ENCODE measurements around the gene FAM107B. TPM values are rescaled to one million over a fixed set of nuclear protein-coding genes. Genes with fewer than 3 reads are reported as not detected.

FAM107B gene
- total and polyA plus RNA-seq, 2 of the 8 experiments (the other 6 are each of a cell fraction or from before 2014, with no cell fraction given) = 7.5 to 28.1 TPM

GRCh38 chr10:14695847-14696480, 78.7 kb downstream of the FAM107B start:
- Histone ChIP-seq H3K23me2 (ENCODE audit: low read depth, low read length) (no peaks in the 10 kb centered on the region), H3K4me3 (ENCODE audit: extremely low read depth in 1 of 4, insufficient read depth in 2 of 4, low read depth in 3 of 4, low read length in 4 of 4) (no peak overlapping the region), H3K79me1 (ENCODE audit: low read depth, low read length) (no peaks in the 10 kb centered on the region), H3K27ac (ENCODE audit: low read depth, low read length) (no peak overlapping the region), H4K8ac (ENCODE audit: extremely low read depth, insufficient read depth, low read length) (no peak overlapping the region), H3K4me2 (ENCODE audit: insufficient read depth in 1 of 2, low read depth in 2 of 2, low read length in 2 of 2) (no peak overlapping the region), H2AK5ac (ENCODE audit: low read depth, low read length) (no peak overlapping the region), H3K18ac (ENCODE audit: extremely low read depth, low read length) (no peak overlapping the region), H3K36me3 (ENCODE audit: control insufficient read depth in 2 of 4, insufficient read depth in 4 of 4, low read length in 3 of 4) (no peaks in the 10 kb centered on the region), H3K9me3 (ENCODE audit: insufficient read depth in 2 of 2, low read depth in 1 of 2, low read length in 1 of 2) (peaks cover 0 to 5% of the 10 kb centered on the region in 2 experiments; a peak in 1 of 4 replicates), H4K20me1 (replicated peaks in 1 of 2; ENCODE audit: control insufficient read depth in 1 of 2, insufficient read depth in 2 of 2, low read length in 2 of 2) (no peaks in the 10 kb centered on the region), H3K9ac (replicated peaks in 1 of 4; ENCODE audit: extremely low read depth in 1 of 4, low read depth in 3 of 4, low read length in 3 of 4) (no peak overlapping the region), H3K23ac (ENCODE audit: insufficient read length) (no peak overlapping the region), H3K27me3 (replicated peaks in 1 of 4; ENCODE audit: control insufficient read depth in 3 of 4, extremely low read depth in 1 of 4, insufficient read depth in 3 of 4, low read length in 3 of 4) (no peaks in the 10 kb centered on the region), H3K4ac (replicated peaks; ENCODE audit: insufficient read length, low read depth, low read length) (no peak overlapping the region), H3K56ac (replicated peaks; ENCODE audit: insufficient read length, low read depth, low read length) (no peak overlapping the region), H4K91ac (replicated peaks; ENCODE audit: insufficient read length, low read length) (no peak overlapping the region), H3K4me1 (replicated peaks in 1 of 4; ENCODE audit: control insufficient read depth in 3 of 4, insufficient read depth in 4 of 4, low read length in 3 of 4) (no peaks in the 10 kb centered on the region), H3K79me2 (ENCODE audit: control insufficient read depth in 1 of 2, insufficient read depth in 2 of 2, low read length in 2 of 2) (no peaks in the 10 kb centered on the region), H2BK20ac (ENCODE audit: low read length) (no peak overlapping the region), H2BK15ac (ENCODE audit: low read length) (no peak overlapping the region), H2BK5ac (ENCODE audit: low read depth, low read length) (no peak overlapping the region), H4K5ac (ENCODE audit: insufficient read length, low read depth, low read length) (no peak overlapping the region), H3K14ac (ENCODE audit: insufficient read length) (no peak overlapping the region), H2BK12ac (ENCODE audit: low read depth, low read length) (no peak overlapping the region), H2AFZ (ENCODE audit: low read length) (no peak overlapping the region), H2BK120ac (replicated peaks; ENCODE audit: low read depth, low read length) (no peak overlapping the region)
- WGBS, 2 experiments (ENCODE audit: extremely low coverage in 1 of 2, insufficient coverage in 1 of 2, insufficient read length in 1 of 2, insufficient replicate concordance in 2 of 2, low coverage in 1 of 2, low lambda C conversion rate in 2 of 2, missing lambda C conversion rate in 1 of 2) = 80% methylated on average over 3 of the region's 3 CpGs; no CpG with 5 or more reads in 1 of the 2 experiments
- FAIRE-seq (no peak), DNase-seq (ENCODE audit: low read depth in 1 of 2, low spot score in 2 of 2) (no peak)
- ChIA-PET CTCF (ENCODE audit: partially characterized antibody) (no interaction called here), POLR2A (ENCODE audit: partially characterized antibody) (no interaction called here)
- no peak for TF ChIP-seq EGR1 (IDR thresholded peaks at IDR 0.05; ENCODE audit: borderline replicate concordance, low read depth, low read length)
- TF ChIP-seq GTF2F1 (IDR thresholded peaks at IDR 0.05; ENCODE audit: borderline replicate concordance, low read depth, low read length) = no peak
- no peak for TF ChIP-seq E2F6 (IDR thresholded peaks at IDR 0.05)
- no peak for TF ChIP-seq HDAC2 (IDR thresholded peaks at IDR 0.05; ENCODE audit: borderline replicate concordance in 1 of 2, low read depth in 2 of 2, low read length in 2 of 2)

Data from H1 (cell line).